OCI-LY7 (cell line): ENCODE data around the gene PCDHGB7. TPM values are rescaled to one million over a fixed set of nuclear protein-coding genes. Genes with fewer than 3 reads are reported as not detected.

ENCODE experiments used
- BruUV-seq: library from RNA; stranded (reverse); fragments of 400-500 nt; replicated peaks from 2 replicates; lab custom pipeline; 2021; lab: Mats Ljungman, UMichigan
- CTCF ChIA-PET: fragments of 300-600 bp; sonication (Branson Sonifier 250); formaldehyde crosslinking; loops from one replicate; lab custom pipeline; 2022; ENCODE audit warnings: antibody characterized with exemption; ENCODE audit not compliant: unreplicated experiment; lab: Charles Lee
- POLR2A ChIA-PET: fragments of 300-600 bp; sonication (Branson Sonifier 250); formaldehyde crosslinking; loops from one replicate; lab custom pipeline; 2022; ENCODE audit warnings: antibody characterized with exemption; lab: Charles Lee
- DNase-seq: peaks from one replicate; pipeline ENCODE4 v3.0.0-alpha.2; 2015; ENCODE audit warnings: low spot score
- H2AFZ ChIP-seq: fragments of 200-600 bp; sonication (generic), shearing (Covaris generic); 2 replicates; pipeline ENCODE4 v1.6.1; 2014; ENCODE audit warnings: mild to moderate bottlenecking, antibody characterized with exemption, low read length, moderate library complexity
- H3K27ac ChIP-seq: fragments of 200-600 bp; sonication (generic); 2 replicates; pipeline ENCODE4 v1.5.1; 2014; ENCODE audit warnings: mixed run types, low read depth, mild to moderate bottlenecking, moderate library complexity, low read length, inconsistent platforms; ENCODE audit not compliant: poor library complexity, severe bottlenecking
- H3K36me3 ChIP-seq: fragments of 200-600 bp; sonication (generic); 2 replicates; pipeline ENCODE4 v1.6.1; 2014; ENCODE audit warnings: mild to moderate bottlenecking, antibody characterized with exemption, low read length, moderate library complexity, mixed read lengths; ENCODE audit not compliant: insufficient read depth
- H3K4me1 ChIP-seq: fragments of 200-600 bp; sonication (generic); 2 replicates; pipeline ENCODE4 v1.5.1; 2014; ENCODE audit warnings: mild to moderate bottlenecking, low read length; ENCODE audit not compliant: insufficient read depth, poor library complexity, severe bottlenecking
- H3K4me2 ChIP-seq: fragments of 200-600 bp; sonication (generic); 2 replicates; pipeline ENCODE4 v1.6.1; 2014; ENCODE audit warnings: mild to moderate bottlenecking, low read length
- H3K4me3 ChIP-seq: fragments of 200-600 bp; sonication (generic); 2 replicates; pipeline ENCODE4 v1.5.1; 2014; ENCODE audit warnings: mild to moderate bottlenecking, low read depth, low read length; ENCODE audit not compliant: poor library complexity, severe bottlenecking
- H3K79me2 ChIP-seq: fragments of 200-600 bp; sonication (generic); 2 replicates; pipeline ENCODE4 v1.6.1; 2016; ENCODE audit warnings: low read depth, mild to moderate bottlenecking, low read length, moderate library complexity, mixed read lengths; ENCODE audit not compliant: insufficient read depth
- H3K9me2 ChIP-seq: fragments of 200-600 bp; sonication (generic); 2 replicates; pipeline ENCODE4 v1.6.1; 2016; ENCODE audit warnings: mild to moderate bottlenecking, low read length, mixed read lengths; ENCODE audit not compliant: insufficient read depth
- H3K9me3 ChIP-seq: fragments of 200-600 bp; sonication (generic); 2 replicates; pipeline ENCODE4 v1.6.1; 2014; ENCODE audit warnings: mild to moderate bottlenecking, mixed run types, low read length, mixed read lengths
- H4K20me1 ChIP-seq: fragments of 200-600 bp; sonication (generic); 2 replicates; pipeline ENCODE4 v1.6.1; 2014; ENCODE audit warnings: mild to moderate bottlenecking, antibody characterized with exemption, low read length, moderate library complexity, mixed read lengths; ENCODE audit not compliant: insufficient read depth
- EZH2phosphoT487 ChIP-seq: fragments of 200-600 bp; sonication (generic); IDR thresholded peaks from 2 replicates; pipeline ENCODE4 v1.6.1; 2018; ENCODE audit warnings: low read depth, borderline replicate concordance, mild to moderate bottlenecking, mixed run types, antibody characterized with exemption, low read length, moderate library complexity, mixed read lengths
- intact Hi-C: fragments of 100-400 bp; cut with micrococcal nuclease; formaldehyde crosslinking; loops from one replicate; pipeline ENCODE4 v1.10.0; 2022; ENCODE audit not compliant: unreplicated experiment
- total RNA-seq, 2 experiments: library from RNA; depleted of rRNA in 1 of 2; stranded (reverse); fragments of >200 nt in 1 of 2; shearing (Covaris generic) in 1 of 2; gene quantifications; 2 replicates each; pipeline ENCODE4 v1.2.3, GENCODE V29; 2014 to 2022
- TF ChIP-seq, protein P1 (sequence below): fragments of 200-600 bp; sonication (generic); conservative IDR thresholded peaks from 2 replicates; pipeline ENCODE4 v1.5.1; 2014; ENCODE audit warnings: mild to moderate bottlenecking, antibody characterized with exemption, low read length, moderate library complexity, mixed read lengths

The PCDHGB7 gene
- total RNA-seq, 2 experiments from 2014 or later: 3.9 to 5.4 TPM

DNA sequence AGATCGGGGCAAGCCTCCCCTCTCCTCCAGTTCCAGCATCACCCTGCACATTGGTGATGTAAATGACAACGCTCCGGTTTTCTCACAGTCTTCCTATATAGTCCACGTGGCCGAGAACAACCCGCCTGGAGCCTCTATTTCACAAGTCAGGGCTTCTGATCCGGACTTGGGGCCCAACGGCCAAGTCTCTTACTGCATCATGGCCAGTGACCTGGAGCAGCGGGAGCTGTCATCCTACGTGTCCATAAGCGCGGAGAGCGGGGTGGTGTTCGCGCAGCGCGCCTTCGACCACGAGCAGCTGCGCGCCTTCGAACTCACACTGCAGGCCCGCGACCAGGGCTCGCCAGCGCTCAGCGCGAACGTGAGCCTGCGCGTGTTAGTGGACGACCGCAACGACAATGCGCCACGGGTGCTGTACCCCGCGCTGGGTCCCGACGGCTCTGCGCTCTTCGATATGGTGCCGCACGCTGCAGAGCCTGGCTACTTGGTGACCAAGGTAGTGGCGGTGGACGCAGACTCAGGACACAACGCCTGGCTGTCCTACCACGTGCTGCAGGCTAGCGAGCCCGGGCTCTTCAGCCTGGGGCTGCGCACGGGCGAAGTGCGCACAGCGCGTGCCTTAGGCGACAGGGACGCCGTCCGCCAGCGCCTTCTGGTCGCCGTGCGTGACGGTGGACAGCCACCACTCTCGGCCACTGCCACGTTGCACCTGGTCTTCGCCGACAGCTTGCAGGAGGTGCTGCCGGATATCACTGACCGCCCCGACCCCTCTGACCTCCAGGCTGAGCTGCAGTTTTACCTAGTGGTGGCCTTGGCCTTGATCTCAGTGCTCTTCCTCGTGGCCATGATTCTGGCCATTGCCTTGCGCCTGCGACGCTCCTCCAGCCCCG is 28.1 kb upstream of the PCDHGB7 start:
- H3K9me3 ChIP-seq: no peaks in the 10 kb centered on the region
- POLR2A ChIA-PET: no interaction called here
- intact Hi-C loops: no loop called here
- CTCF ChIA-PET: interaction anchor here (0.6 to 1.3 kb wide), 3 partner anchors 70 to 169 kb away, joined by 3 to 5 read pairs (median 3); partner anchors contain the start of gene TAF7
- BruUV-seq: no TSS peak
- no peaks in the 10 kb centered on the region for H3K36me3 ChIP-seq
- no peak overlapping the region for H3K4me2 ChIP-seq
- DNase-seq: no peak
- peaks cover 7% of the 10 kb centered on the region for H3K4me1 ChIP-seq
- TF ChIP-seq, protein P1, sequence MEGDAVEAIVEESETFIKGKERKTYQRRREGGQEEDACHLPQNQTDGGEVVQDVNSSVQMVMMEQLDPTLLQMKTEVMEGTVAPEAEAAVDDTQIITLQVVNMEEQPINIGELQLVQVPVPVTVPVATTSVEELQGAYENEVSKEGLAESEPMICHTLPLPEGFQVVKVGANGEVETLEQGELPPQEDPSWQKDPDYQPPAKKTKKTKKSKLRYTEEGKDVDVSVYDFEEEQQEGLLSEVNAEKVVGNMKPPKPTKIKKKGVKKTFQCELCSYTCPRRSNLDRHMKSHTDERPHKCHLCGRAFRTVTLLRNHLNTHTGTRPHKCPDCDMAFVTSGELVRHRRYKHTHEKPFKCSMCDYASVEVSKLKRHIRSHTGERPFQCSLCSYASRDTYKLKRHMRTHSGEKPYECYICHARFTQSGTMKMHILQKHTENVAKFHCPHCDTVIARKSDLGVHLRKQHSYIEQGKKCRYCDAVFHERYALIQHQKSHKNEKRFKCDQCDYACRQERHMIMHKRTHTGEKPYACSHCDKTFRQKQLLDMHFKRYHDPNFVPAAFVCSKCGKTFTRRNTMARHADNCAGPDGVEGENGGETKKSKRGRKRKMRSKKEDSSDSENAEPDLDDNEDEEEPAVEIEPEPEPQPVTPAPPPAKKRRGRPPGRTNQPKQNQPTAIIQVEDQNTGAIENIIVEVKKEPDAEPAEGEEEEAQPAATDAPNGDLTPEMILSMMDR: no peak
- TF ChIP-seq EZH2phosphoT487: no peak
- no peaks in the 10 kb centered on the region for H4K20me1 ChIP-seq
- H3K4me3 ChIP-seq: no peak overlapping the region
- H3K79me2 ChIP-seq: peaks cover 8% of the 10 kb centered on the region; the same call in 1 of the 2 replicates
- no peak overlapping the region for H3K27ac ChIP-seq
- H2AFZ ChIP-seq: no peak overlapping the region
- no peaks in the 10 kb centered on the region for H3K9me2 ChIP-seq

DNA sequence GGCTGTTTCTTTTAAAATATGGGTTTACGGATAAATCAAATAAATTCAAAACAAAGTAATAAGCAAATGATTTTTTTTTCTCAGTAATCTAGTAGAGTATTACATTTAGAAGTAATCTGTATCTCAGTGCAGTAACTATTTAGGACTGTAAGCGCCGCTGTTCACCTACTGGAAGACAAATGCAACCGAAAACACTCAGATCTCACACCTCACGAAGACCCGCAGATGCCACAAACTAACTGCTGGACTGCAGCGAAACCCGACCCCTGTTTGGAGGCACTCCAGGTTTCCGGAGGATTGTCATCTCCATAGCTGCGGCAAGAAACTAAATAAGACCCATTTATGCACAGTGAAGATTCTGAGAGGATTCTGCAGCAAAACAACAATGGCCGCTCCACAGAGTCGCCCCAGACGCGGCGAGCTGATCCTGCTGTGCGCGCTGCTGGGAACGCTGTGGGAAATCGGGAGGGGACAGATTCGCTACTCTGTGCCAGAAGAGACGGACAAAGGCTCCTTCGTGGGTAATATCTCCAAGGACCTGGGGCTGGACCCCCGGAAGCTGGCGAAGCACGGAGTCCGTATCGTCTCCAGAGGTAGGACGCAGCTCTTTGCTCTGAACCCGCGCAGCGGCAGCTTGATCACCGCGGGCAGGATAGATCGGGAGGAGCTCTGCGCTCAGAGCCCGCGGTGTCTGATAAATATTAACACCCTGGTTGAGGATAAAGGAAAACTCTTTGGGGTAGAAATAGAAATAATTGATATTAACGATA is 24.9 kb upstream of the PCDHGB7 start, which contains the start of gene PCDHGA8:
PCDHGA8 (plus strand) TSS at position 205 of the 770 bp plus-strand sequence; CDS start at position 386, 181 bp downstream.
- Histone ChIP-seq H3K4me3 (peak within 1 kb of the TSS; percentile 25), H3K9me2 (no peaks in the 10 kb centered on the region), H3K27ac (no peak within 1 kb of the TSS), H3K4me1 (peaks cover 7% of the 10 kb centered on the region), H3K9me3 (no peaks in the 10 kb centered on the region), H2AFZ (no peak within 1 kb of the TSS), H3K79me2 (peaks cover 8% of the 10 kb centered on the region; the same call in 1 of the 2 replicates), H3K36me3 (no peaks in the 10 kb centered on the region), H4K20me1 (no peaks in the 10 kb centered on the region), H3K4me2 (peak within 1 kb of the TSS; percentile 40)
- ChIA-PET CTCF (no interaction called here), POLR2A (interaction anchor here (1.4 kb wide), 1 partner anchor 12 kb away, joined by 3 read pairs; no protein-coding TSS in a partner anchor)
- no TSS peak for BruUV-seq
- intact Hi-C loops: no loop called here
- TF ChIP-seq EZH2phosphoT487: no peak
- TF ChIP-seq, protein P1: peak; percentile 84
- DNase-seq: peak; percentile 41
